ENCODE data around the gene PLEKHN1.

PLEKHN1 gene

DNA sequence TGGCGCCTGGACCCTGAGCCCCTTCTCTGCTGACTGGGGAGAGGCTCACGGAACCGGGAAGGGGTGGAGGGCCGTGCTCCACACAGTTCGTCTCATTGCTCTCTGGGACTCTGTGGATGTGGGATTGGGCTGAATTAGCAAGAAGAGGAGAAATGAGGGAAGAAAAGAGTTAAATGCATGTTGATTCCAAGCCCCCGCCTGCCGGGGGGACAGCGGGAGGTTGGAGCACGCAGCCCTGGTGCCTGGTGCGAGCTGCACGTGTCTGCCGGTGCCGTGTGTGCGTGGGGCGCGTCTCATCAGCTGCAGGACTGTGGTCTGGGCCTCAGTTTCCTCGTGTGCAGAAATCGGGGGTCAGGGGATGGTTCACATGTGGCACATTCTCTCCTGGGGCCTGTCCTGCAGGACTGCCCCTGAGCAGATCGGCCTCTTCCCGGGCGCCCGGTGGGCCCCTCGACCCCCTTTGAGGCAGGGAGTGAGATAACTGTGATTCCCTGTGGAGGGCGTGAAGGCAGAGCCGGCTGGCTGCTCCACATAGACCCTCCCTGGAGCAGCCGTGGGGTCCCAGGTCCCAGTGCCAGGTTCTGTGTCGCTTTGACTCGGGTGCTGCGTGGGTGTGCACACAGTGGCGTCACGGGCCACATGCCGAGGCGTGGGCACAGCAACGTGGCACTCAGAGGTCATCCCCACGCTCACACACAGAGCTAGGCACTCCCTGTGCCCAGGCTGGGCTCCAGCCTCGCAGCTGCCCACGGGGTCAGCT, 31.1 kb upstream of the PLEKHN1 start:
- no peak overlapping the region for H3K27ac ChIP-seq (ENCODE audit: insufficient read depth in 1 of 2, low read depth in 1 of 2, low read length in 2 of 2, poor library complexity in 1 of 2, severe bottlenecking in 2 of 2)
- ChIA-PET POLR2A (no interaction called here), CTCF (no interaction called here)
- 14% methylated on average over 30 of the region's 37 CpGs for WGBS (ENCODE audit: insufficient coverage)
- H3K27me3 ChIP-seq (replicated peaks in 2 of 5; ENCODE audit: control insufficient read depth in 4 of 5, insufficient read depth in 5 of 5, low read length in 4 of 5): peaks cover 0 to 65% (median 14%) of the 10 kb centered on the region in 5 experiments
- H3K4me1 ChIP-seq (ENCODE audit: control extremely low read depth in 1 of 4, control insufficient read depth in 4 of 4, insufficient read depth in 4 of 4, low read length in 3 of 4): peaks cover 0 to 17% (median 13%) of the 10 kb centered on the region in 4 experiments
- H3K9me3 ChIP-seq (ENCODE audit: control extremely low read depth in 1 of 5, control insufficient read depth in 4 of 5, insufficient read depth in 2 of 5, low read depth in 1 of 5, low read length in 4 of 5): no peaks in the 10 kb centered on the region
- H3K36me3 ChIP-seq (ENCODE audit: control insufficient read depth in 4 of 4, insufficient read depth in 4 of 4, low read length in 3 of 4): no peaks in the 10 kb centered on the region
- DNase-seq: no peak
- no peak overlapping the region for H3K4me3 ChIP-seq (ENCODE audit: control insufficient read depth in 1 of 7, extremely low read depth in 1 of 7, insufficient read depth in 4 of 7, low read depth in 2 of 7, low read length in 6 of 7)

DNA sequence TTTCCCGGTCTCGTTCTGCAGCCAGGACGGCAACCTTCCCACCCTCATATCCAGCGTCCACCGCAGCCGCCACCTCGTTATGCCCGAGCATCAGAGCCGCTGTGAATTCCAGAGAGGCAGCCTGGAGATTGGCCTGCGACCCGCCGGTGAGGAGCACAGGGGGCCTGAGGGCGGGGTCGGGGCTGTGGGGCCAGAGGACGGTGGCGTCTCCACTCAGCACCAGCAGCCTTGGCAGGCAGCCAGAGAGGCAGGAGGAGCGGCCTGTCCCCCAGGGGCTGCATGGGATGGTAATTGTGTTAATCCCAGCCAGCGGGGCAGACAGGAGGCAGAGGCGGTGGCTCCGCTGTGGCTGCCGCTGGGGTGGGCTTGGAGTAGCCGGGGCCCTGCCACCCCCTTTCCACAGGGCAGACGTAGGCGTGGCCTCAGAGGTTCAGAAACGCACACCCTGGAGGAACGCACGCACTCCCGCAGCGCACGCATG, 30.5 kb upstream of the PLEKHN1 start:
- H3K4me3 ChIP-seq (ENCODE audit: control insufficient read depth in 1 of 7, extremely low read depth in 1 of 7, insufficient read depth in 4 of 7, low read depth in 2 of 7, low read length in 6 of 7): no peak overlapping the region
- ChIA-PET POLR2A (no interaction called here), CTCF (no interaction called here)
- no peak overlapping the region for H3K27ac ChIP-seq (ENCODE audit: insufficient read depth in 1 of 2, low read depth in 1 of 2, low read length in 2 of 2, poor library complexity in 1 of 2, severe bottlenecking in 2 of 2)
- H3K4me1 ChIP-seq (ENCODE audit: control extremely low read depth in 1 of 4, control insufficient read depth in 4 of 4, insufficient read depth in 4 of 4, low read length in 3 of 4): peaks cover 0 to 23% (median 19%) of the 10 kb centered on the region in 4 experiments
- H3K36me3 ChIP-seq (ENCODE audit: control insufficient read depth in 4 of 4, insufficient read depth in 4 of 4, low read length in 3 of 4): no peaks in the 10 kb centered on the region
- H3K27me3 ChIP-seq (replicated peaks in 2 of 5; ENCODE audit: control insufficient read depth in 4 of 5, insufficient read depth in 5 of 5, low read length in 4 of 5): peaks cover 0 to 69% (median 18%) of the 10 kb centered on the region in 5 experiments
- DNase-seq: peak in 1 of 3 donors; percentile 46
- 15% methylated on average over 16 of the region's 30 CpGs for WGBS (ENCODE audit: insufficient coverage)
- H3K9me3 ChIP-seq (ENCODE audit: control extremely low read depth in 1 of 5, control insufficient read depth in 4 of 5, insufficient read depth in 2 of 5, low read depth in 1 of 5, low read length in 4 of 5): no peaks in the 10 kb centered on the region

DNA sequence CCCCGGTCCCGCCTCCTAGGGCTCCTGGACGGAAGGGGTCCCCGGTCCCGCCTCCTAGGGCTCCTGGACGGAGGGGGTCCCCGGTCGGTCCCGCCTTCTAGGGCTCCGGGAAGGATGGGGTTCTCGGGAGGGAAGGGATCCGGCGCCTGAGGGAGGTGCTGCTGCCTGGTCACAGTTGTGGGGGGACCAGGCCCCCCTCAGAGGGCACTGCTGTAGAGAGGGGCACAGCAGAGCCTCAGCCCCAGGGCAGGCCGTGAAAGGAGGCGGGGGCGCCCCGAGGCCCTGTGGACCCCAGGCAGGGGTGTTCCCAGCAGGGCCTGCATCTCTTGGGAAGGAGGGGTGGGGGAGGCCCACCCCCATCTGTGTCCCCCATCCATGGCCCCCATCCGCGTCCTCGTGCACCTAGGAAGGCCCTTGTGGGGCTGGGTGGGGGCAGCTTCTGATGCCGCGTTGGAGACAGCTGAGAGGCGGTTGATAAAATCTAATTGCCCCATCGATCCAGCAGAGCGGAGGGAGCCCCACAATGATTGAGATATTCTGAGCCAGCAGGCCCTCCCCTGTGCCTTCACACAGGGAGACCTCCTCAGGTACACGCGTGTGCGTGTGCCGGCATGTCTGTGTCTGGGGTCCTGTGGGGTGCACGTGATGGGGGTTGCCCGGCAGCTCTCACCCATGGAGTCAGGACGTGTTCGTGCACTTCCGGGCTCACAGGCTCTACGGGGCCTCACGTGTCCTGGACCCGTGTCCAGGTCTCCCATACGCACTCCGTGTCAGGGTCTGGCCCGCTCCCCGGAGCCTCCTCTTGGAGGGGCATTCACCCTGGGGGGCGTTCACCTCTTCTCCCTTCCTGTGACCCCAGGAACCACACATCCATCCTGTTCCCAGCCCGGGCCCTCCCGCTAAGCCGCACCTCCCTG, 29.7 kb upstream of the PLEKHN1 start:
- DNase-seq: no peak
- Histone ChIP-seq H3K27ac (ENCODE audit: insufficient read depth in 1 of 2, low read depth in 1 of 2, low read length in 2 of 2, poor library complexity in 1 of 2, severe bottlenecking in 2 of 2) (no peak overlapping the region), H3K4me3 (ENCODE audit: control insufficient read depth in 1 of 7, extremely low read depth in 1 of 7, insufficient read depth in 4 of 7, low read depth in 2 of 7, low read length in 6 of 7) (no peak overlapping the region), H3K27me3 (replicated peaks in 2 of 5; ENCODE audit: control insufficient read depth in 4 of 5, insufficient read depth in 5 of 5, low read length in 4 of 5) (peaks cover 0 to 73% (median 20%) of the 10 kb centered on the region in 5 experiments), H3K9me3 (ENCODE audit: control extremely low read depth in 1 of 5, control insufficient read depth in 4 of 5, insufficient read depth in 2 of 5, low read depth in 1 of 5, low read length in 4 of 5) (no peaks in the 10 kb centered on the region), H3K36me3 (ENCODE audit: control insufficient read depth in 4 of 4, insufficient read depth in 4 of 4, low read length in 3 of 4) (no peaks in the 10 kb centered on the region), H3K4me1 (ENCODE audit: control extremely low read depth in 1 of 4, control insufficient read depth in 4 of 4, insufficient read depth in 4 of 4, low read length in 3 of 4) (peaks cover 0 to 31% (median 26%) of the 10 kb centered on the region in 4 experiments)
- WGBS (ENCODE audit: insufficient coverage): 92% methylated on average over 27 of the region's 45 CpGs
- CTCF ChIA-PET: interaction anchor here (1.7 to 2.7 kb wide), 2 partner anchors 8 to 67 kb away, joined by 6 to 22 read pairs; no protein-coding TSS in a partner anchor
- POLR2A ChIA-PET: no interaction called here

DNA sequence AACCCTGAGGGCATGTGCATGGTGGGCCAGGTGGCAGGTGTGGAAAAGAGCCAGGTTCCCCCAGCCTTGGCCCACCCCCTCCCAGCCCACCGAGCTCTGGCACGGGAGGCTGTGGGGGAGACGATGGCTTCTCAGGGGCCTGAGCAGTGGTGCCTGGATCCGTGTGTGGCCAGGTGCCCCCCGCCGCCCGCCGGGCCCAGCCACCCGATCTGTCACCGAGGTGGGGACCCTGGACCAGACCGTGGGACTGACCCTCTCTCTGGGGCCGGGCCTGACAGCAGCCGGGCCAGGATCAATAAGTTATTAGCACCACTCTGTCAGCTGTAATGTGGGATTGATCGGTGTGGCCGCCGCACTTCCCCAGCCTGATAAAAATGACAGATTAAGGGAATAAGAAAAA, 28.8 kb upstream of the PLEKHN1 start:
- H3K4me1 ChIP-seq (ENCODE audit: control extremely low read depth in 1 of 4, control insufficient read depth in 4 of 4, insufficient read depth in 4 of 4, low read length in 3 of 4): peaks cover 0 to 38% (median 32%) of the 10 kb centered on the region in 4 experiments
- peaks cover 0 to 79% (median 20%) of the 10 kb centered on the region in 5 experiments for H3K27me3 ChIP-seq (replicated peaks in 2 of 5; ENCODE audit: control insufficient read depth in 4 of 5, insufficient read depth in 5 of 5, low read length in 4 of 5)
- POLR2A ChIA-PET: no interaction called here
- H3K36me3 ChIP-seq (ENCODE audit: control insufficient read depth in 4 of 4, insufficient read depth in 4 of 4, low read length in 3 of 4): no peaks in the 10 kb centered on the region
- 96% methylated on average over 14 of the region's 16 CpGs for WGBS (ENCODE audit: insufficient coverage)
- no peak for DNase-seq
- CTCF ChIA-PET: interaction anchor here (0.8 to 5.3 kb wide), 8 partner anchors 9 to 68 kb away, joined by 3 to 47 read pairs (median 7); no protein-coding TSS in a partner anchor
- no peak overlapping the region for H3K27ac ChIP-seq (ENCODE audit: insufficient read depth in 1 of 2, low read depth in 1 of 2, low read length in 2 of 2, poor library complexity in 1 of 2, severe bottlenecking in 2 of 2)
- H3K9me3 ChIP-seq (ENCODE audit: control extremely low read depth in 1 of 5, control insufficient read depth in 4 of 5, insufficient read depth in 2 of 5, low read depth in 1 of 5, low read length in 4 of 5): no peaks in the 10 kb centered on the region
- no peak overlapping the region for H3K4me3 ChIP-seq (ENCODE audit: control insufficient read depth in 1 of 7, extremely low read depth in 1 of 7, insufficient read depth in 4 of 7, low read depth in 2 of 7, low read length in 6 of 7)

DNA sequence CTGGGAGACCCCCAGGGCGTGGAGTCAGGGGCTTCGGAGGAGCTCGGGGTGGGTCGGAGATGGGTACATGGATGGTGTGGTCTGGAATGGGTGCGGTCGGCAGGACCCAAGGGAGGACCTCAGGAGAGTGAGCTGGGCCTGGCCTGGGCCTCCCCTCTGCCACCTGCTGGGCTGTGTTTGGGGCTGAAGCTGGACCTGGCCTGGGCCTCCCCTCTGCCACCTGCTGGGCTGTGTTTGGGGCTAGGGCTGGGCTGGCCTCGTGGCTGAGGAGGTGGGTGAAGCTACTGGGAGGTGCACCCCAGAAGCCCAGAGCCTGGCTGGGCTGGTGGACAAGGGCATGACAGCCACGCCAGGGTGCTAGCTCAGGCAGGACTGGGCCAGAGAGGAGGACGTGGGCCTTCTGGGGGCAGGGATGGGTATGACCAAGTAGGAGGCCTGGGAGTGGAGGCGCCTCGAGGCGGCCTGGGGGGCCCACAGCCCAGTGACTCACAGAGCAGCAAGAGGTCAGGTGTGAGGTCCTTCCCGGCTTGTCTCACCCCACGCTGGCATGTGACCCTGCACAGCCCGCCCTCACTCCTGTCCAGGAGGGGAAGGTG, 28.1 kb upstream of the PLEKHN1 start:
- no peaks in the 10 kb centered on the region for H3K36me3 ChIP-seq (ENCODE audit: control insufficient read depth in 4 of 4, insufficient read depth in 4 of 4, low read length in 3 of 4)
- H3K27me3 ChIP-seq (replicated peaks in 2 of 5; ENCODE audit: control insufficient read depth in 4 of 5, insufficient read depth in 5 of 5, low read length in 4 of 5): peaks cover 0 to 80% (median 24%) of the 10 kb centered on the region in 5 experiments
- WGBS (ENCODE audit: insufficient coverage): 78% methylated on average over 14 of the region's 15 CpGs
- H3K4me1 ChIP-seq (ENCODE audit: control extremely low read depth in 1 of 4, control insufficient read depth in 4 of 4, insufficient read depth in 4 of 4, low read length in 3 of 4): peaks cover 0 to 45% (median 37%) of the 10 kb centered on the region in 4 experiments
- no peak overlapping the region for H3K4me3 ChIP-seq (ENCODE audit: control insufficient read depth in 1 of 7, extremely low read depth in 1 of 7, insufficient read depth in 4 of 7, low read depth in 2 of 7, low read length in 6 of 7)
- H3K9me3 ChIP-seq (ENCODE audit: control extremely low read depth in 1 of 5, control insufficient read depth in 4 of 5, insufficient read depth in 2 of 5, low read depth in 1 of 5, low read length in 4 of 5): no peaks in the 10 kb centered on the region
- POLR2A ChIA-PET: no interaction called here
- H3K27ac ChIP-seq (ENCODE audit: insufficient read depth in 1 of 2, low read depth in 1 of 2, low read length in 2 of 2, poor library complexity in 1 of 2, severe bottlenecking in 2 of 2): no peak overlapping the region
- peak in 2 of 3 donors; percentile 48 to 54 for DNase-seq
- CTCF ChIA-PET: interaction anchor here (0.8 to 5.3 kb wide), 10 partner anchors 9 to 69 kb away, joined by 3 to 47 read pairs (median 7); no protein-coding TSS in a partner anchor

DNA sequence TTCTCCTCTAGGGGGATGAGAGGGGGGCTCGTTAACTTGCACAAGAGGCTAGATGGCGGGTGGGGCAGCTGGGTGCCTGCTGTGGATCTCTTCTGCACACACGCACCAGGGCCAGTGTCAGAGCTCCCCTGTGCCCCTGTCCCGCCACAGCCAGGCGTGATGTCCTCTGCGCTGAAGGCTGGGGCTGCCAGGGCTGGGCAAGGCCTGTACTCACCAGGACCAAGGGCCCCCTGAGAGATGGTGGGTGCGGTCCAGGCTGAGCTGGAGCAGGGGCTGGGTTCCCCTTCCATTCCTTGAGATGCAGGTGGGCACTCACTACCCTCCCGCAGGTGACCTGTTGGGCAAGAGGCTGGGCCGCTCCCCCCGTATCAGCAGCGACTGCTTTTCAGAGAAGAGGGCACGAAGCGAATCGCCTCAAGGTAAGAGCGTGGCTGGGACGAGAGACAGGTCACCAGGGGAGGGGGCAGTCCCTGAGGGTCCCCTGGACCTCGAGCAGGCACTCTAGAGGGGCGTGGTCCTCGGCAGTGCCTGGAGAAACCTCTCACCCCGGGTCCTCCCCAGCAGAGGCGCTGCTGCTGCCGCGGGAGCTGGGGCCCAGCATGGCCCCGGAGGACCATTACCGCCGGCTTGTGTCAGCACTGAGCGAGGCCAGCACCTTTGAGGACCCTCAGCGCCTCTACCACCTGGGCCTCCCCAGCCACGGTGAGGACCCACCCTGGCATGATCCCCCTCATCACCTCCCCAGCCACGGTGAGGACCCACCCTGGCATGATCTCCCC, 27.4 kb upstream of the PLEKHN1 start:
- CTCF ChIA-PET: interaction anchor here (1.2 to 5.3 kb wide), 8 partner anchors 10 to 69 kb away, joined by 3 to 47 read pairs (median 8); no protein-coding TSS in a partner anchor
- no peak for DNase-seq
- H3K4me1 ChIP-seq (ENCODE audit: control extremely low read depth in 1 of 4, control insufficient read depth in 4 of 4, insufficient read depth in 4 of 4, low read length in 3 of 4): peaks cover 0 to 47% (median 37%) of the 10 kb centered on the region in 4 experiments
- 80% methylated on average over 30 of the region's 30 CpGs for WGBS (ENCODE audit: insufficient coverage)
- no peaks in the 10 kb centered on the region for H3K36me3 ChIP-seq (ENCODE audit: control insufficient read depth in 4 of 4, insufficient read depth in 4 of 4, low read length in 3 of 4)
- POLR2A ChIA-PET: no interaction called here
- H3K9me3 ChIP-seq (ENCODE audit: control extremely low read depth in 1 of 5, control insufficient read depth in 4 of 5, insufficient read depth in 2 of 5, low read depth in 1 of 5, low read length in 4 of 5): no peaks in the 10 kb centered on the region
- H3K4me3 ChIP-seq (ENCODE audit: control insufficient read depth in 1 of 7, extremely low read depth in 1 of 7, insufficient read depth in 4 of 7, low read depth in 2 of 7, low read length in 6 of 7): no peak overlapping the region
- H3K27ac ChIP-seq (ENCODE audit: insufficient read depth in 1 of 2, low read depth in 1 of 2, low read length in 2 of 2, poor library complexity in 1 of 2, severe bottlenecking in 2 of 2): no peak overlapping the region
- H3K27me3 ChIP-seq (replicated peaks in 2 of 5; ENCODE audit: control insufficient read depth in 4 of 5, insufficient read depth in 5 of 5, low read length in 4 of 5): peaks cover 0 to 81% (median 24%) of the 10 kb centered on the region in 5 experiments

All from common myeloid progenitor, CD34-positive (primary cell).